ENCODE results near the gene NOSIP.
"Not testable (repeated sequence)": the region's sequence is repeated elsewhere in the genome, so short reads cannot be mapped to it uniquely, and the experiment has no call there.

NOSIP gene

GRCh38 chr19:49580264-49581006 lies at the start of gene NOSIP:
Gene NOSIP (minus strand): TSS chr19:49580556. CDS start chr19:49560691, 19,865 bp downstream.
- DNase-seq: peak; percentile 96

- DNase-seq: no peak
Observed at GRCh38 chr19:49629659-49630058, 49.3 kb upstream of the NOSIP start.

GRCh38 chr19:49626226-49626625 lies 45.9 kb upstream of the NOSIP start:
- no peak for DNase-seq

- no peak for DNase-seq
Observed at GRCh38 chr19:49624967-49625910, 44.9 kb upstream of the NOSIP start.

GRCh38 chr19:49617860-49618259 lies 37.5 kb upstream of the NOSIP start:
- DNase-seq: not testable (repeated sequence)

GRCh38 chr19:49616945-49617344 lies 36.6 kb upstream of the NOSIP start:
- no peak for DNase-seq

- no peak for DNase-seq
Observed at GRCh38 chr19:49616532-49616931, 36.2 kb upstream of the NOSIP start.

GRCh38 chr19:49615861-49616260 lies 35.5 kb upstream of the NOSIP start:
- no peak for DNase-seq

GRCh38 chr19:49614096-49614833 lies 33.9 kb upstream of the NOSIP start:
- DNase-seq: peak; percentile 92

GRCh38 chr19:49613374-49613773 lies 33.0 kb upstream of the NOSIP start:
- DNase-seq: peak; percentile 47

GRCh38 chr19:49609499-49610092 lies 29.2 kb upstream of the NOSIP start:
- no peak for DNase-seq

GRCh38 chr19:49605605-49606004 lies 25.2 kb upstream of the NOSIP start:
- DNase-seq: no peak

- no peak for DNase-seq
Observed at GRCh38 chr19:49602806-49603205, 22.4 kb upstream of the NOSIP start.

GRCh38 chr19:49601482-49602038 lies 21.2 kb upstream of the NOSIP start:
- no peak for DNase-seq

GRCh38 chr19:49599378-49600295 lies 19.3 kb upstream of the NOSIP start:
- DNase-seq: no peak

GRCh38 chr19:49597703-49597974 lies 17.3 kb upstream of the NOSIP start:
- DNase-seq: no peak

- DNase-seq: no peak
Observed at GRCh38 chr19:49596954-49597702, 16.8 kb upstream of the NOSIP start.

- no peak for DNase-seq
Observed at GRCh38 chr19:49596407-49596806, 16.1 kb upstream of the NOSIP start.

- DNase-seq: no peak
Observed at GRCh38 chr19:49595819-49596404, 15.6 kb upstream of the NOSIP start.
